Esophagus muscularis mucosa (tissue), 4 donors: ENCODE measurements around the gene CSPG4. TPM values are rescaled to one million over a fixed set of nuclear protein-coding genes. Genes with fewer than 3 reads are reported as not detected.

ENCODE experiments used
- DNase-seq: peaks from one replicate; pipeline ENCODE4 v3.0.0-alpha.2; 2017; ENCODE audit errors: extremely low spot score
- H3K27ac ChIP-seq, 4 donors: fragments of 200-600 bp; sonication (generic); replicated peaks in 1 of 4; 1 replicate in 3 of 4; 2 replicates in 1 of 4; pipeline ENCODE4 v1.5.1; 2016 to 2019; ENCODE audit warnings: mild to moderate bottlenecking in 1 of 4
- H3K27me3 ChIP-seq, 4 donors: fragments of 200-600 bp; sonication (generic); one replicate each; pipeline versions ENCODE4 v1.5.1 to v1.6.0; 2016 to 2019
- H3K36me3 ChIP-seq, 4 donors: fragments of 200-600 bp; sonication (generic); one replicate each; pipeline ENCODE4 v1.5.1; 2016 to 2019
- H3K4me1 ChIP-seq, 4 donors: fragments of 200-600 bp; sonication (generic); one replicate each; pipeline ENCODE4 v1.5.1; 2016 to 2019
- H3K4me3 ChIP-seq, 4 donors: fragments of 200-600 bp; sonication (generic); 1 replicate in 2 of 4; 2 replicates in 2 of 4; pipeline ENCODE4 v1.5.1; 2016 to 2019; ENCODE audit warnings: mild to moderate bottlenecking in 4 of 4, moderate library complexity in 1 of 4
- H3K9me3 ChIP-seq, 4 donors: fragments of 200-600 bp; sonication (generic); 1 replicate in 3 of 4; 2 replicates in 1 of 4; pipeline ENCODE4 v1.5.1; 2016 to 2019
- EP300 ChIP-seq: sonication (generic); formaldehyde crosslinking; IDR thresholded peaks from one replicate; pipeline ENCODE4 v1.6.1; 2017; ENCODE audit warnings: antibody characterized with exemption
- POLR2A ChIP-seq: fragments of 450-650 bp; IDR thresholded peaks from one replicate; pipeline ENCODE4 v1.6.1; 2017; ENCODE audit warnings: antibody characterized with exemption, moderate library complexity, mild to moderate bottlenecking, low read depth
- POLR2AphosphoS5 ChIP-seq, 2 donors: sonication (generic); formaldehyde crosslinking; IDR thresholded peaks; one replicate each; pipeline ENCODE4 v1.6.1; 2017; ENCODE audit warnings: antibody characterized with exemption in 2 of 2
- WGBS: methylation state at CpG from one replicate; pipeline ENCODE4 v1.1.5; 2018; 5-methylcytosine and 5-hydroxymethylcytosine counted together
- intact Hi-C: fragments of 100-400 bp; cut with DNase I; formaldehyde crosslinking; loops from one replicate; pipeline ENCODE4 v1.15.1; 2023
- total RNA-seq, 4 donors: library from RNA; depleted of rRNA; stranded (reverse); fragments of >200 nt; gene quantifications; one replicate each; pipeline versions ENCODE4 v1.1.0 to v1.2.1, GENCODE V29; 2016
- TF ChIP-seq, protein P1 (sequence below), 3 experiments: fragments of 200-600 bp in 2 of 3; fragments of 450-650 bp in 1 of 3; sonication (generic) in 2 of 3; IDR thresholded peaks; one replicate each; pipeline ENCODE4 v1.5.1; 2017 to 2019; ENCODE audit warnings: antibody characterized with exemption in 3 of 3, mild to moderate bottlenecking in 2 of 3, moderate library complexity in 1 of 3

The CSPG4 gene
- total RNA-seq, 4 donors from 2014 or later = 133 to 386 (median 182) TPM

DNA sequence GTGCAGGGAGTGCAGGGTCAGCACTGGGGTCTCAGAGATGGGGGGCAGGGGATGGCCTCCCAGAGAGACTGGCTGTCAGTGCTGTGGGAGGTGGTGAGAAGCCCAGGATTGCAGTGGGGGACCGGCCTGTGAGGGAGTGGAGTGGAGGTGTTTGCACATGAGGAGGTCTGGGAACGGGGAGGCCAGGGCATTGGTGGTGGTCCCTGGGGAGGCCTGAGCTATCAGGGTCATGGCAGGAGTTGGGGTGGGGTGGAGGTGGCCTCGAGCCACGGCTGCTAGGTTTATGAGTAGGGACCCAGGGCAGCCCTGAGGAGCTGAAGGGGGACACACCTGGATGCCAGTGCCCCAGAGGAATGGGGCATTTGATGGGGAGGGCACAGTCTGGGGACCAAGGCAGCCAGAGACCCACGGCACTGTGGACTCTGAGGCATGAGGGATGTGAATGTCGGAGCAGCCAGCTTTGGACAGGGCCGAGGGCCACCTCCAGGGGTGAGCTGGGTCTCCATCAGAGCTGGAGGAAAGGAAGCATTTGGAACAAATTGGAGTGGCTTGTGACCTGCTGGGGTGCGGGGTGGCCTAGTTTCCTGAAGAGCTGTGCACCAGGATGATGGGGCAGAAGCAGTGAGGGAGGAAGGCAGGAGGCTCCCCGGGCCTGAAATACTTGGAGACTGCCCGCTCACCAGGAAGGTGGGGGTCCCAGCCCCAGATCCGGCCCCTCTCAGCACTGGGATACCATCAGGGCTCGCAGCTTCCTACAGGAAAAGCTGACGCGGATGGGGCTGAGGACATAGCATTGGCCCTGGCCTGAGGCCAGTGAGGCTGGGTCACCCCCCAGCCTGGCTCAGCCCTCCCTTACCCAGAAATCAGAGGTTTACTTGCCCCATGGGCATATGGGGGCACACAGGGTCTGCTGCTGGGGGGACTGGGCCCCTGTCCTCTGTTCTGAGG, 9.5 kb upstream of the CSPG4 start:
- TF ChIP-seq POLR2A = no peak
- no peak for TF ChIP-seq EP300
- TF ChIP-seq, protein P1, sequence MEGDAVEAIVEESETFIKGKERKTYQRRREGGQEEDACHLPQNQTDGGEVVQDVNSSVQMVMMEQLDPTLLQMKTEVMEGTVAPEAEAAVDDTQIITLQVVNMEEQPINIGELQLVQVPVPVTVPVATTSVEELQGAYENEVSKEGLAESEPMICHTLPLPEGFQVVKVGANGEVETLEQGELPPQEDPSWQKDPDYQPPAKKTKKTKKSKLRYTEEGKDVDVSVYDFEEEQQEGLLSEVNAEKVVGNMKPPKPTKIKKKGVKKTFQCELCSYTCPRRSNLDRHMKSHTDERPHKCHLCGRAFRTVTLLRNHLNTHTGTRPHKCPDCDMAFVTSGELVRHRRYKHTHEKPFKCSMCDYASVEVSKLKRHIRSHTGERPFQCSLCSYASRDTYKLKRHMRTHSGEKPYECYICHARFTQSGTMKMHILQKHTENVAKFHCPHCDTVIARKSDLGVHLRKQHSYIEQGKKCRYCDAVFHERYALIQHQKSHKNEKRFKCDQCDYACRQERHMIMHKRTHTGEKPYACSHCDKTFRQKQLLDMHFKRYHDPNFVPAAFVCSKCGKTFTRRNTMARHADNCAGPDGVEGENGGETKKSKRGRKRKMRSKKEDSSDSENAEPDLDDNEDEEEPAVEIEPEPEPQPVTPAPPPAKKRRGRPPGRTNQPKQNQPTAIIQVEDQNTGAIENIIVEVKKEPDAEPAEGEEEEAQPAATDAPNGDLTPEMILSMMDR (IDR thresholded peaks at IDR 0.05) = no peak
- no peak for TF ChIP-seq POLR2AphosphoS5 (IDR thresholded peaks at IDR 0.05)
- H3K27me3 ChIP-seq = no peaks in the 10 kb centered on the region
- intact Hi-C loops = no loop called here
- no peaks in the 10 kb centered on the region for H3K9me3 ChIP-seq
- H3K27ac ChIP-seq = peak overlapping the region; percentile 84 to 89 (median 88)
- WGBS = 85% methylated on average over 10 of the region's 14 CpGs
- no peak overlapping the region for H3K4me3 ChIP-seq
- no peaks in the 10 kb centered on the region for H3K36me3 ChIP-seq
- no peak for DNase-seq
- H3K4me1 ChIP-seq = peaks cover 17 to 72% (median 68%) of the 10 kb centered on the region in 4 donors

DNA sequence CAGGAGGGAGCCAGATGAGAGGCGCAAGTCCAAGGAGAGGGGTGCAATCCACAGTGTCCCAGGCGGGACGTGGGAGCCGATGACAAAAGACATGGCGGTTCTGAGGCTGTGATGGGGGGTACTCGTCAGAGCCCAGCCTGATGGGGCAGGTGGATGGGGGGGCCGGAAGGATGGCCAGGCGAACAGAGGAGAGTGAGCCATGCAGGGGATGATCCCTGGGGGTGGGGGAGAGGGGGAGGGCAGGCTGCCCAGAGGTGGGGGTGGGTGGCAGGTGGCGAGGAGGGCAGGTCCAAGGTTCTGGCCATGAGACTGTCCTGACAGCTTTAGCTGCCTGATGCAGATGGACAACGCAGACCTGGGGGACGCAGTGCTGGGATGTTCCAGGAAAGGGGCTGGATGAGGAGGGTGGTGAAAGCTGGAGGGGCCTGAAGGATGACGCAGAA, 8.9 kb upstream of the CSPG4 start:
- no peaks in the 10 kb centered on the region for H3K36me3 ChIP-seq
- H3K27me3 ChIP-seq = no peaks in the 10 kb centered on the region
- no peak for DNase-seq
- H3K4me1 ChIP-seq = peaks cover 17 to 79% (median 74%) of the 10 kb centered on the region in 4 donors
- peak overlapping the region; percentile 84 to 89 (median 88) for H3K27ac ChIP-seq
- TF ChIP-seq EP300 (no peak), POLR2AphosphoS5 (IDR thresholded peaks at IDR 0.05) (no peak), POLR2A (no peak)
- TF ChIP-seq, protein P1 (IDR thresholded peaks at IDR 0.05) = no peak
- 90% methylated on average over 12 of the region's 12 CpGs for WGBS
- no peaks in the 10 kb centered on the region for H3K9me3 ChIP-seq
- no peak overlapping the region for H3K4me3 ChIP-seq
- intact Hi-C loops = no loop called here

DNA sequence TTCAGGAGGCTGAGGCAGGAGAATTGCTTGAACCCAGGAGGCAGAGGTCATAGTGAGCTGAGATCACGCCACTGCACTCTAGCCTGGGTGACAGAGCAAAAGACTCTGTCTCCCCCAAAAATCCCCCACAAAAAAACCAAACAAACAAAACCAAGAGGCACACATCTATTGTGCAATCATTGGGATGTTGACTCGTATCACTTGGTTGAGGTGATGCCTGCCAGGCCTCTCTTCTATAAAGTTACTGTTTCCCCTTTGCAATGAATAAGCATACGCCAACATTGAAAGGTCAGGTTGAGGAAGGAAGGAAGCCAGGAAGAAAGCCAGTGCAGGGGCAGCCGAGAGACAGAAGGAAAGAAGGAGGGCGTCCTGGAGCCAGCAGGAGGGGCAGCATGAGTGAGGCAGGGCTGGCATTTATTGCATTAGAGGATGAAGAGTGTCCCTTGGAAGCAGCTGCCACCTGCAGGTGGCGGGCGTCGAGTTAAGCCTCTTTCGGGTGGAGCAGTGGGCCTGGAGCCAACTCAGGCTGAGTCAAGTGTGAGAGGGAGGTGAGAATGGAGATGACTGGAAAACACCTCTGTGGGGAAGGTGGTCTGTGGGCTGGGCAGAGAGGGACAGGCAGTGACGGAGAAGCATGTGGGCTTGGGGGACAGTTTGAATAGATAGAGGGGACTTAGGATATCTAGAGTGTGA, 8.3 kb upstream of the CSPG4 start:
- intact Hi-C loops = no loop called here
- WGBS = 33% methylated on average over 10 of the region's 10 CpGs
- H3K27me3 ChIP-seq = no peaks in the 10 kb centered on the region

DNA sequence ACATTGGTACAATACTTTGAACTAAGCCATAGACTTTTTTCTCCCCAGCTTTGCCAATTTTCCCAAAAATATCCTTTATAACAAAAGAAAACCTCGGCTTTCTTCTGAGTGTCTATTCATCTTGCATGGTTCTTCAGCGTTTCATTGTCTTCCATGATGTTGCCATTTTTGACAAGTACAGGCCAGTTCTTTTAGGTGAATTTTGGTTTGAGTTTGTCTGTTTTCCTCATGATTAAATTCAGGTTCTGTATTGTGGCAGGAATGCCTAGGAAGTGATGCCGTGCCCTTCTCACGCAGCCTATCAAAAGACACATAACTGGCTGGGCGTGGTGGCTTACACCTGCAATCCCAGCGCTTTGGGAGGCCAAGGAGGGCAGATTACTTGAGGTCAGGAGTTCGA, 7.6 kb upstream of the CSPG4 start:
- 92% methylated on average over 7 of the region's 7 CpGs for WGBS
- Histone ChIP-seq H3K4me3 (no peak overlapping the region), H3K27ac (peak overlapping the region; percentile 30 to 89 (median 86)), H3K4me1 (peaks cover 12 to 84% (median 79%) of the 10 kb centered on the region in 4 donors), H3K9me3 (no peaks in the 10 kb centered on the region), H3K27me3 (no peaks in the 10 kb centered on the region), H3K36me3 (no peaks in the 10 kb centered on the region)
- no peak for DNase-seq
- TF ChIP-seq POLR2A (no peak), EP300 (no peak), POLR2AphosphoS5 (IDR thresholded peaks at IDR 0.05) (no peak)
- TF ChIP-seq, protein P1 (IDR thresholded peaks at IDR 0.05) = no peak
- intact Hi-C loops = no loop called here

More for the DNA sequence above, 8.3 kb upstream of the CSPG4 start:
- peaks cover 17 to 80% (median 75%) of the 10 kb centered on the region in 4 donors for H3K4me1 ChIP-seq
- no peaks in the 10 kb centered on the region for H3K9me3 ChIP-seq
- no peak overlapping the region for H3K4me3 ChIP-seq
- H3K36me3 ChIP-seq = no peaks in the 10 kb centered on the region
- DNase-seq = no peak
- H3K27ac ChIP-seq = peak overlapping the region; percentile 30 to 89 (median 86)
- no peak for TF ChIP-seq POLR2A
- TF ChIP-seq, protein P1 (IDR thresholded peaks at IDR 0.05) = peak; percentile 41 to 57 (median 42)
- peak in 1 of 2 donors; percentile 42 for TF ChIP-seq POLR2AphosphoS5 (IDR thresholded peaks at IDR 0.05)
